GM12875 (cell line): ENCODE data around the gene KRTAP6-2.

ENCODE experiments used
- H3K4me3 ChIP-seq: one replicate; pipeline ENCODE4 v1.5.1; 2011; ENCODE audit warnings: low read depth, low read length, control low read depth
- TF ChIP-seq, protein P1 (sequence below): IDR thresholded peaks from 2 replicates; pipeline ENCODE4 v1.5.1; 2011; ENCODE audit warnings: low read depth, mild to moderate bottlenecking, control low read depth, inconsistent platforms, low read length, moderate library complexity, borderline replicate concordance; ENCODE audit not compliant: insufficient read depth

The KRTAP6-2 gene

DNA sequence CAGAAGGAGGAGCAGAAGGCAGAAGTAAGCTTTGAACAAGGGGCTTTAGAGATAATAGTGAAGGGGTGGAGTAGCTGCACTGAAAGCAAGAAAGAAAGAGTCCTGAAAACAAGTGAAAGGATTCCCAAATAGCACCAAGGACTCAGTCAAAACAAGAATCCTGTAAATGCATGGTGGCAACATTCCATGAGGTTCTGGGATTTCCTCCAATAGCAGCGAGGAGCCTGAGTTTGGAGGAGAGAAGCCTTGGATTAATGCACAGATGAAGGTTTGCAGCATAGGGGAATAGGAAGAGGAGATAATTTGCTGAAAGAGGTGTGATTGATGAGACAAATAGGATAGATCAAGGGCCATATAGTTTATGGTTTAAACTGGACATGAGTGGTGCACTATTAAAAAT, 19.4 kb downstream of the KRTAP6-2 start:
- H3K4me3 ChIP-seq: no peak overlapping the region
- TF ChIP-seq, protein P1, sequence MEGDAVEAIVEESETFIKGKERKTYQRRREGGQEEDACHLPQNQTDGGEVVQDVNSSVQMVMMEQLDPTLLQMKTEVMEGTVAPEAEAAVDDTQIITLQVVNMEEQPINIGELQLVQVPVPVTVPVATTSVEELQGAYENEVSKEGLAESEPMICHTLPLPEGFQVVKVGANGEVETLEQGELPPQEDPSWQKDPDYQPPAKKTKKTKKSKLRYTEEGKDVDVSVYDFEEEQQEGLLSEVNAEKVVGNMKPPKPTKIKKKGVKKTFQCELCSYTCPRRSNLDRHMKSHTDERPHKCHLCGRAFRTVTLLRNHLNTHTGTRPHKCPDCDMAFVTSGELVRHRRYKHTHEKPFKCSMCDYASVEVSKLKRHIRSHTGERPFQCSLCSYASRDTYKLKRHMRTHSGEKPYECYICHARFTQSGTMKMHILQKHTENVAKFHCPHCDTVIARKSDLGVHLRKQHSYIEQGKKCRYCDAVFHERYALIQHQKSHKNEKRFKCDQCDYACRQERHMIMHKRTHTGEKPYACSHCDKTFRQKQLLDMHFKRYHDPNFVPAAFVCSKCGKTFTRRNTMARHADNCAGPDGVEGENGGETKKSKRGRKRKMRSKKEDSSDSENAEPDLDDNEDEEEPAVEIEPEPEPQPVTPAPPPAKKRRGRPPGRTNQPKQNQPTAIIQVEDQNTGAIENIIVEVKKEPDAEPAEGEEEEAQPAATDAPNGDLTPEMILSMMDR: no peak

DNA sequence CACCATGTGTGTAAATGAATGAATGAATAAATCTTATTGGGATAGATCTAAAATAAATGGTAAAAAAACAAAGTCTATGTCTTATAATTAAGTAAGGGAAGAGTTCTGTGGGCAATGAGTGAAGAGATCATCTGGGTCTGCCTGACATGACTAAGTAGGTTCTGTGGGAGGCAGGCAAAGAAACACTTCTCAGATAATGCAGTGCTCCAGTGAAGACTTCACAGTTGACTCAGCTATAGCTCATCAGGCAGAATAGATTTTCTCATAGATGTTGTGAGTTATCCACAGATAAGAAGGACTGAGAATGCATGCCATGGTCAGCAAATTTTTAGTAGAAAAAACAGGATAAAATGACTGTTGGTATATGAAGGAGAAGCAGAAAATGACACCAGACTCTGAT, 20.9 kb downstream of the KRTAP6-2 start:
- no peak overlapping the region for H3K4me3 ChIP-seq
- TF ChIP-seq, protein P1: no peak

DNA sequence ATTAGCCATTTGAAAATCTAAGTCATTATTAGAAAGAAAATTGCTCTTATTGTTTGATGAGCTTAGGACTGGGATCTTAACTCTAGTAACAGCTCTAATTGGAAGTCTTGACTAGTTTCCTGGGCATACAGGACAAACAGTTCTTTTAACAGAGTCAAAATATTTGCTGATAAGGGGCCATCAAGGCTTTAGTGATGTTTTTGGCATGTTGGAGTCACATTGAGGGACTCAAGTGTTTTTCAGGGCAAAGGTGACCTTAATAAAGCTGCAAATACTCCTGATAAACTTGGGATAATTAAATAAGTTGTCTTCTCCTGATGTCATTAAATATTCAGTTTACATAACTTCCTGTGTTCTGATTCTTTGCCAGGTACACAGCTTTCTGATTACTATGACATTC, 31.1 kb downstream of the KRTAP6-2 start:
- H3K4me3 ChIP-seq: no peak overlapping the region
- TF ChIP-seq, protein P1: no peak

DNA sequence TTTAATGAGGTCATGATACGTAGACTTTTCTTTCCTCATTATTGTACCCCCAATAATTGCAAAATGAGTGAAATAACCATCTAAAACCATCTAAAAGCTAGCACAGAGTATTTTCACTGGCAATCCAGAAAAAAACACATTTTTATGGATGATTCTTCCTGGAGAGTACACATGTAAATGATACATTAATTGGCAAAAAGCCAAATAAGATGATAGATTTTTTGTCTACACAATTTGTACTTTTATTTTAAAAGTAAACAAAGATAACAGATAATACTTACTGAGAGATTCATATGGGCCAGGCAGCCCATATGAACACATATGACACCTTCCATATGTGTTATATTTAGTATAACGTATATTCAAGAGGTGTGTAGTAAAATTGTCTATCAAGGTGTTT, 35.1 kb downstream of the KRTAP6-2 start:
- no peak overlapping the region for H3K4me3 ChIP-seq
- TF ChIP-seq, protein P1: no peak

DNA sequence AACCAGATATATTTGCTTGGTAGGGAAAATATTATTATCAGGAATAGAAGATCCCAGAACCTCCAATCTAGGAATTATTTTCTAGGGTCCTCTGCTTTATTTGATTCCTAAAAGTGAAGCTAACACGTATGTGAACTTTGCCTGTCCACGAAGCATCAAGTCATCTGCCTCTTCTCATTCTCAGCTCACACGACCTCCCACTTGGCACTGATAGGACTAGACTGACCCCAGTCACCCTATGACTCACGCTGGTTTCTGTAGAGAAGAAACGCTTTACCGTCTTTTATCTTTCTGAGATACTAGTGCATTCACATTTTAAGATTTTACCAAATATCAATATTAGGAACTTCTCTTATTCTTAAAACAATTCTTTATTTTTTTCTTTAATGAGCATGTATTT, 35.6 kb downstream of the KRTAP6-2 start:
- H3K4me3 ChIP-seq: no peak overlapping the region
- TF ChIP-seq, protein P1: no peak

DNA sequence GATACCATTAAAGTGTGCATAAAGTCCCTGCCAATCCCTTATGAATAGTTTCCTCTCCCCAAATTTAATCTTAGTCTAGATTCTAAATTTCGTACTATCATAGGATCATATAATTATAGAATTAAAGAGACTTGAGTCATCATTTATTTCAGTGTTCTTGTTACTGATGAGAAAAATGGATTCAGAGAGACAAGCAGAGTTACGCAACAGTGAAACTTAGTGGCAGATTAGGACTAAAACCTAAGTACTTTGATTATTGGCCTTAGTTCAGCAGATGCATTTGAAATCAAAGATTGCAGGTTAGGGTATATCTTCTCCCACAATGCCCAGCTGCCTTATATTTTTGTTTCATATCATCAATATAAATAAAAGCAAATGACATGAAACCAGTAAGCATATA, 36.7 kb downstream of the KRTAP6-2 start:
- H3K4me3 ChIP-seq: no peak overlapping the region
- TF ChIP-seq, protein P1: no peak

DNA sequence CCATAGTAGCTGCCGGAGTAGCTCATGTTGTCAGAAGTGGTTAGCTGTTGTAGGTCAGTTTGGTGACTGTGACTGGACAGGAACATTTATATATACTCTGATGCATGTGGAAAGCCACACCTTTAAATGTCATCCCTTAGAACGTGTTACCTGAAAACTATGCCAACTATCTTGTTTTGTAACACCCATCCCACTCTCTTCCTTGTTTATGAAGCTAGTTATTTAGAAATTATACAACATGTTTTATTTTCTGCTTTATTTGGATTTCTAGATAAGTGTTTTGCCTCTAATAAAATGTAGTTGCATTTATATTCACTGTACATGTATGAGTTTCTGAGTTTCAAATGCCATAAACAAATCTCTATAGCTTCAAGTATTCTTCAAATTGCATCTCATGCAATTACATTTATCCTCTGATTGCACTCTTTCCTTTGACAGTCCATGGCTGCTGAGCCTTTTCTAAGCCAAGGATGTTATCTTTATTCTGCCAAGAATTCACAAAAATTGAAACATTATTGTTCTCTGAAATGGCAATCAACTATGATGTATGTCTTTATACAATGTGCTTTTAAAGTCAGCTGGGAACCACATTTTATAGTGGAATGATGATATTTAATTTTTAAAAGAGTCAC, 37.3 kb downstream of the KRTAP6-2 start, which contains the start of gene KRTAP19-7:
Gene KRTAP19-7 (minus strand): TSS at position 51 of the 632 bp plus-strand sequence. CDS start 25 bp downstream, at position 26.
- TF ChIP-seq, protein P1: no peak
- H3K4me3 ChIP-seq: no peak within 1 kb of the TSS
